Activated CD4-positive, alpha-beta T cell treated with anti-CD3 and anti-CD28 coated beads for 1 hour (primary cell): ENCODE measurements around the gene ZNF48.

Experiments used
- DNase-seq: peaks from one replicate; pipeline ENCODE4 v3.0.0-alpha.2; 2020

ZNF48 gene

GRCh38 chr16:30395155-30395991 is at the start of gene ZNF48:
ZNF48 (plus strand) TSS chr16:30395420; CDS start chr16:30395795, 375 bp downstream.
- peak; percentile 32 for DNase-seq

DNA sequence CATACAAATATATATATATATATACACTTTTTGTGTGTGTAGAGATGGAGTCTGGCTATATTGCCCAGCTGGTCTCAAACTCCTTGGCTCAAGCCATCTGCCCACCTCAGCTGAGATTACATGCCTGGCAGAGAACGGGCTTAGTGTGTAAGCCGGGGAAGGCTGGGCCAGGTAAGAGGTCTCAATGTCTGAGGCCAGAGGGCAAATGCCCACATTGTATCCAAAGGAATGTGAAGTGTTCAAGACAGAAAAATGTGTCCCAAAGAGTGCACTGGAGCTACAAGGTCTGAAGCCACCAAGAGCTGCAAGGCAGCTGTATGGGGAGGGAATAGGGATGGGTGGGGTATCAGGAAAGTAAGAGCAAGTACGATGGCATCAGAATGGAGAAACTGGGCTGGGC is 48.9 kb upstream of the ZNF48 start:
- DNase-seq: no peak

- no peak for DNase-seq
Observed at GRCh38 chr16:30348113-30348512, 47.1 kb upstream of the ZNF48 start.

GRCh38 chr16:30348929-30349328 is 46.3 kb upstream of the ZNF48 start:
- no peak for DNase-seq

GRCh38 chr16:30349675-30350074 is 45.5 kb upstream of the ZNF48 start:
- no peak for DNase-seq

DNA sequence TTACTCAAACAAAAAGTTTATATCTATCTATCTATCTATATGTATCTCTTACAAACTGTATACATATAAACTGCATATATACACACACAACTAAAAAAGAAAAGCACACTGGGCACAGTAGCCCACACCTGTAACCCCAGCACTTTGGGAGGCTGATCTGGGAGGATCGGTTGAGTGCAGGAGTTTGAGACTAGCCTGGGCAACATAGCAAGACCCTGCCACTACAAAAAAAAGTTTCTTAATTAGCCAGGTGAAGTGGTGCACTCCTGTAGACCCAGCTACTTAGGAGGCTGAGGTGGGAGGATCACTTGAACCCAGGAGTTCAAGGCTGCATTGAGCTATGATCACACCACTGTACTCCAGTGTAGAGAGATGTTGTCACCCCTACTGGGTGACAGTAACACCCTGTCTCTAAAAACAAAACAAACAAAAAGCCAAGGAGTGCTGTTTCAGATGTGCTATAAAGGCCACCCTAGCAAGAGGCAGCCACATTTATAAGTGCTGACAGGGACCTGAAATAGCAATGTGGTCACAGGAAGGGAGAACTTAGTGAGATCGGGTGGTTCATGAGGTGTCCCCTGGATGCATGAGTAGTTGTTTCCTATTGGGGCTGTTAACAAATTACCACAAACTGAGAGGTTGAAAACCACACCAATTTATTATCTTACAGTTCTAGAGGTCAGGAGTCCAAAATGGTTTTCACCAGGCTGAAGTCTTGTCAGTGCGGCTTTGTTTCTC is 44.9 kb upstream of the ZNF48 start:
- no peak for DNase-seq

DNA sequence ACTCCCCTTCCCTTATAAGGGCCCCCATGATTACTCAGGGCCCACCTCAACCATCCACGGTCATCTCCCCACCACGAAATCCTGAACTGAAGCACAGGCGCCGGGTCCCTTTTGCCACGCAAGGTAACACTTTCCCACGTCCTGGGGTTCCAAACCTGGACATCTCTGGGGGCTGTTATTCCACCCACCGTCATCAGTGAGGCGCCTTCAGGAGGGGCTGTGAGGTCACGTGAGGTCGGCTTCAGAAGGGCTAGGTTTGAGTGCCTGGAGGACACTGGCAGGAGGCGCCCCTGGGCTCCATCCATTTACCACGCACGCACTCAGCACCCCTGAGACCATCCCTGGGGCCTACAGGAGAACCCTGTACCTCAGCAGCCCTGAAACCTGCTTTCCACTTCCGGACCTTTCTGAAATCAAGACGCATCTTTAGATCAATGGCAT is 44.2 kb upstream of the ZNF48 start:
- DNase-seq: no peak

GRCh38 chr16:30351586-30352419 is 43.4 kb upstream of the ZNF48 start:
- DNase-seq: no peak

DNA sequence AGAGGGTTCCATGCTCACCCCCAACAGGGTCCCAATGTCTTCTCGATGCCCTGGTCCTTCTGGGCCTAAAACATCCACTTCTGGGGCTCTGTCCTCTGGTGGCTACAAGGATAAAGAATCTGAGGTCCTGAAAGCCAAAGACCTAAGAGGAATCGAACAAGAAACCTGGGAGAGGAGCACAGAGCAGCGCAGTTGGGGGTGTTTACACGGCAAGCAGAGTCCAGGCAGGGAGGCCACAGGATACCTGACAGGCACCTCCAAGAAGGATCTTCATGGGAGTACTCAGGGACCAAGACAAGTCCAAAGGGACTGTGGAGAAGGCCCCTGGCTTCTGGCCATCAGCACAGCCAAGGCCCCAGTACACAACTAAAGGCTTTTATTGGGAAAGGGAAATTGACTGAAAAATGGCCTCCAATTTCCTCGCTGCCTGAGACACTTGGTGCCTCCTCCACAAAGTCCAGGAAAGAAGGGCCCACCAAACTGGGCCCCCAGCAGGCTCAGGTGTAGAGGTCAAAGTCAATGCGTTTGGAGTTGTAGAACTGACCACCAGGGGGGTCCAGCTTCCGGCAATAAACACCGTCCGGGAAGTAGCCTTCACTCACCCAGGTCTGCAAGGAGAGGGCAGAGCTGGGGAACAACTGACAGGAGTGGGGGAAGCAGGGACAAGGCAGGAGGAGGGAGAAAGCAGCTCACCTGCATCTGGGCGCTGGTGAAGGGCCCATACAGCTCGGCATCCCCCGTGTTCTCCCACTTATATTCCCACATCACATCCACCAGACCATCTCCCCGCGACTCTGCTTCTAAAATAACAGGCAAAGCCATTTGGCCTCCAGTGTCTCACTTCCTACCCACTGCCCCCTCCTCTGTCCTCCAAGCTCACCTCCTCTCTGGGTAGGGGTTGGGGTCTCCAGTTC is 42.5 kb upstream of the ZNF48 start:
- no peak for DNase-seq

DNA sequence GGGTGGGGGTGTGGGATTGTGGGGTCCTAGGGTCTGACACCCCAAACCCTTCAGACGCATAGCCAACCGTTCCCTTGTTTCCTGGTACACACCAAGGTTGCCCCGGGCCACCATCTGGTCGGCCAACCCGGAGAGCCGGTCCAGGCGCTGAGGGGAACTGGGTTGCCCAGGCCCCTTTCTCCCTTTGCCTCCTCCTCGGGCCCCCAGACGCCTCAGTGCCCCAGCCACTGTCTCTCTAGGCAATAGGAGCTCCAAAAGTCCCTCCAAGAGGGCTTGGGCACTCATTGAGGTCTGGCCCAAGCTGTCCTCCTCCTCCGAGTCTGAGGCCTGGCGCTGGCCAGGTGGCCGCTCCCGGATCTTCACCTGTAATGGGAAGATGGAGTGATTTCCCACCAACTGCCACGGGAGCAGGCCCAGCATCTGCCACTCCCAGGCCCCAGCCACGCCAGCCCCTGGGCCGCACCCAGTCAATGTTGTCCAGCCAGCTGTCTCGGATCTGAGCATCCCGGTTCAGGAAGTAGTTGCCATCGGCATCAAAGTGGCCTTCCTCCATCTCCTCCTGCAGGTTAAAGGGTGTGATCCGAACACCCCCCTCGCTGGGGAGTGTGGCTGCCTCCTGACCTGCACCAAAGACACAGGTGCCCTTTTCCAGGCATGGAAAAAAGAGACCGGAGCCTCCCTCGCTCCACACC is 41.6 kb upstream of the ZNF48 start:
- no peak for DNase-seq

DNA sequence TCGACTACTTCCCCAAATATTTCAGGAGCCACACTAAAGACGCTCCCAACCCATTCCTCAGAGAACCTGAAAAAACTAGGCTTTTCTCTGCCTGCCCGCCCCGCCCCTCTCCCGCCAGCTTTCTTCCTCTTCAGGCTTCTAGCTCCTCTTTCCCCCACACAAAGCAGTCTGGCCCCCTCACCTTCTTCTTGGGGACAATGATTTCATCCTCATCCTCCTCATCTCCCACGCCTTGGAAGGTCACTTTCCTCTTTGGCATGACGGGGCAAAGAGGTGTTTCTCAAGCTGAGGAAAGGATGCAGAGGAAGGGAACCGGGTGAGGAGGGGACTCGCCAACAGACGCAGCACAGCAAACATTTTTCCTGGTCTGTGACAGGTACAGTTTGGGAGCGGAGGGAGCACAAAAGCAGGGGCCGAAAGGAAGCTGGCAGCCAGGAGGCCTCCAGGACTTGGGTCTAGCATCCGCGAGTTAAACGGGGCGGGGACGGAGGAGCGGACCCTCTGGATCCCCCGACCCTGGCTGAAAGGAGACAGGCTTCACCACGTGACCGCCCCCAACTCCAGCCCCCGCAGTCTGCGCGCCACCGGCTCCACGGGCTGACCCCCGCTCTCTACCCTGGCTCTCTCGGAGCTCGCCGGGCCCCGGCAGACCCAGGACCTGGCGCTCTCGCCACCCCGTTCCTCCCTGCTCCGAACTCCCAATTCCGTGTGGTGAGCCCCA is 40.6 kb upstream of the ZNF48 start:
- DNase-seq: no peak

GRCh38 chr16:30355144-30355953 is 39.9 kb upstream of the ZNF48 start, which contains the start of gene CD2BP2:
CD2BP2 (minus strand) TSS chr16:30355308; CDS start chr16:30354681, 627 bp downstream.
- DNase-seq: peak; percentile 81

DNA sequence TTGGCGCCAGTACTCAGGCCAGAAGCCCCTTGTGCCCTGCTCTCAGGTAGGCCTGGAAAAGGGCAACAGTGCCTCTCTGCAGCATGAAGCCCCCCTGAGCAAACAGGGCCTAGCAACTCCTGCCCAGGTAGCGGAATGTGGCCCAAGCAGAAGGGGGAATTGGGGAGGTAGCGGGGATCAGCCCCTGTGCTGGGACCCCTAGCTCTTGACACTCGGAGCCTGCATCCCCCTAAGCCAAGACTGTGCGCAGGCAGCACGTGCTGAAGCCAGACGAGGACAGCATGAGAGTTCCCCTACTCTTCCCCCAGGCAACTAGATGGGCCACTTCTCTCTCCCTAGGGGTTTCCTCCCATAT is 39.3 kb upstream of the ZNF48 start:
- no peak for DNase-seq

DNA sequence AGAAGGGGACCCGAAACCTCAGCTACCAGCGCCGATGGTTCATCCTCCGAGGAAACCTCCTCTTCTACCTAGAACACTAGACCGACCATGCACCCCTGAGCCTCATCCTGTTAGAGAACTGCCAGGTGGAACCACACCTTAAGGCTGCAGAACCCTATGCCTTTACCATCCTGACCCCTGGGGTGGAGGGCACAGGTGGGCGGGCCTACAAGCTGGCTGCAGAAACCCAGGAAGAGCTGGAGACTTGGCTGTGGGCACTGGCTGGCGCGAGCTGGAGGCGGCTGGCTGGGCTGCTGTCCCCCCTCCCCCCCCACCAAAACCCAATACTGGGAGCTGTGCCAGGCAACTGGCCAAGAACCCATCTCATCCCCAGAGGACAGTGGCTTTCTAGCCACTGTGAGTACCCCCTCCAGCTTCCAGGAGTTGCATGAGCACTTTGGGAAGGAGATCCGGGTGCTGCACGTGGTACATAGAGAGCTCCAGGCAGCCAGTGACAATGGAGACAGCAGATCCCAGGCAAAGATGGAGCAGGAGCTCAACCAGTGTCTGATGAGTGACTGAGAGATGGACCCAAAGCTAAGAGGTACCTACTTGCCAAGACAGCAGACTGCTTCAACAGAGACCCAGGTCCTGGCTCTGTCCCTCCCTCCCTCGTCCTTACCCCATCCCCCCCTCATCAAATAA is 38.7 kb upstream of the ZNF48 start:
- no peak for DNase-seq

DNA sequence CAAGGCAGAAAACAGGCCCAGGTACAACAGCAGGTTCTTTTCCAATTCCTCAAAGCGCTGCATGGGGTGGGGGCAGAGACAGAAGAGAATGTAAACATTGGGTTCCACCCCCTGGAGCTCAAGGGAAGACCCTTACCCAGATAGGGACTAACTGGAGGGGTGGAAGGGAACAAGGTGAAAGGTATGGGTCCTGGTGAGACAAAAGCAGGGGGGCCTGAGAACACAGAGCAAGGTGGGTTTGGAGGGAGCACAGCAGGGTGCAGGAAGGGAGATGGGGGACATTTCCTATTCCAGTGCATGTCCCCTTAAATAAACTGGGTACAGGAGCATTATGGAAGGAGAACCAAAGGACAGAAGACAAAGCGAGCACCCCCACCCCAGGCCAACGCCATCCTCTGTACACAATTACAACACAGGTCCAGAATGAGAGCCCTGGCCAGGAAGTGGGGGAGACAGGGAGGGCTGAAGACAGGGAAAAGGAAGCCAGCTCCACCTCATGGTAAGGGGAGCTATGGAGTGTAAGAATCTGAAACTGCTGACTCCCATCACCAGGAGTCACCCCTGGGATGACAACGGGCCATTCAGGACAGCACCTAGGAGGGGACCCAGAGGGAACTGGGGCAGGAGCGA is 38.0 kb upstream of the ZNF48 start:
- no peak for DNase-seq

- no peak for DNase-seq
Observed at GRCh38 chr16:30357715-30358576, 37.3 kb upstream of the ZNF48 start.

DNA sequence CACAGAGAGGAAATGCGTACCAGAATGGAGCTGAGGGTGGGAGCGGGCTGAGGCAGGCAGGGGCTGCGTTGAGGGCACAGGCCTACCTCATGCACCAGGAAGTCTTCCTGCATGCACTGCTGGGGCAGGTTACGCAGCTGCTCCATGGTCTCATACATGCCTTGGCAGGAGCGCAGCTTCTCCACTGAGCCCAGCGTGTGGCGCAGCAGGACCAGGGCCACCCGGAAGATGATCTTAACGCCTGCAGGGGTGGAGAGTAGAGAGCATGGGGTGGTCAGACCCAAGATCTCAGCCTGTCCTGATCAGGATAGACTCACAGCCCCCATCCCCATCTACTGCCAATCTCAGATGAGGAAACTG is 36.7 kb upstream of the ZNF48 start:
- no peak for DNase-seq
